HG03135 (cell line): ENCODE data around the gene DRAXIN.

ENCODE experiments used
- ATAC-seq: cut with Tn5 transposase; IDR thresholded peaks from one replicate; pipeline ENCODE4 v1.9.1; 2021; ENCODE audit warnings: mild to moderate bottlenecking, moderate library complexity; ENCODE audit not compliant: unreplicated experiment

Gene DRAXIN

DNA sequence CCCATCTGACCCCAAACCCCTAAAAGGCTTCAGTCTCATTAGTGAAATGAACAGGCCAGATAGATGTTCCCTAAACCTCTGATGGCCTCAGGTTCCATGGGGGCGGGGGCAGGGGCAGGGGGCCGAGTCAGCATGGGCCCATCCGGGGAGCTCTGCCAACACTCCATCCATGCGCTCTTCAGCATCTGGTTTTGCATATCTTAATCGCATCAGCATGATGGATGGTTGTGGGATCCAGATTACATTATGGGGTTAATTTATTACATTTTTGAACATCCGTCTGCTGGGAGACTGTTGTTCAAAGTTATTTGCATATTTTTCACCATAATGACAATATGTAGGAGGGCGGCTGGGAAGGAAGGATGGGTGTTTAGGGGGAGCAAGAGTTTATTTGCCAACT is 7.4 kb upstream of the DRAXIN start:
- no peak for ATAC-seq

DNA sequence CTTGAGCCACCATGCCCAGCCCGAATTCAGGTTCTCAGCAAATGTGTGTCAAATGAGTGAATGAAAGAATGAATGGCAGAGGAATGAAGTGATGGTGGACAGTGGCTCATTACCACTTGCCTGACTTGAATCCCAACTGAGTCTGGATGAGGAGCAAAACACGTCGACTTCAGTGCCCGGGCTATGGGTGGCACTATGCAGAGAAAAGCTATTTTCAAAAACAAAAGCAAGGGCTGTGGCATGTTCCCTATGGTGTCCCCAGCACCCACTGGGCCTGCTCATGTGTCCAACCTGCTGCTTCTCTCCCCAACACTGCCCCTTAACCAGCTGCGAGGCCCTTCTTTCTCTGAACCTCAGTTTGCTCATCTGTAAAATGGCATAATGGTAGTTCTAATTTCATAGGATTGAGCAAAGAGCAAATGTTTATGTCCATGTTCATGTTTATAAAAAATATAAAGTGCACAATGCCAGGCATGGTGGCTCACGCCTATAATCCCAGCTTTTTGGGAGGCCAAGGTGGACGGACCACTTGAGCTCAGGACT is 6.2 kb upstream of the DRAXIN start:
- no peak for ATAC-seq

GRCh38 chr1:11688506-11688905 is 3.0 kb upstream of the DRAXIN start:
- no peak for ATAC-seq

- ATAC-seq = no peak
Measured at GRCh38 chr1:11690397-11691301, 861 bp upstream of the DRAXIN start.

DNA sequence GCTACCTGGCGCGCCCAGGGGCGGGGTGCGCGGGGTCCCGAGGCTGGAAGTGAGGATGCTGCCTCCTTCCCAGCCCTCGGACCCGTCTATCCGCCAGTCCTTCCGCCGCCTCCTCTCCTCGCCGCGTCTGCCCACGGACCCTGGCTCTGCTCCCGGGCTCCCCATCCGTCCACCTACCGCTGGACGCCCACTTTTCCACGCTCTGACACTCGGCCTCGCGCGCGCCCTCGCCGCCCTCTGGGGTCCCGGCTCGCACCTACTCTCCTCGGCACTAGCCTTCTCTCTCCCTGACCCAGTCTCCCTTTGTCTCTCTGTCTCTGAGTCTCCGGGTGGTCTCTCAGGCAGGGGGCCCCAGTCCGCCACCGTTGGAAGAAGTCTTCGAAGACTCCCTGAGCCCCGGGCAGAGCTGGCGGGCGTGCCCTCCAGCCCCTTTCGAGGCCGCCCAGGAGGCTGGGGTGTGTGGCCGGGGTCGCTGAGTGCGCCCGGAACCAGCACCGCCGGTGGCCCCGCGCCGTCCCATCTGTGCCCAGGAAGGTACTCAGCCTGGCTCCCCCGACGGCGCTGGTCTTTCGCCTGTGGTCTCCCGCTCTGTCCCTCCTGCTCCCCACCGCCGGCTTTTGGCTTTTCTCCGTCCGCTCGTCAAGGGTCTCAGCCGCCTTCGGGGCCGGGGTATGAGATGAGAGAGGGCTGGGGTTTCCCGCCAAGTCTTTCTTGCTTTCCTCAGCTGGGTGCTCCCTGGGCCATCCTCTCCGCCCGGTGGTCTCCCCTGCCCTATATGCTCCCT is 610 bp downstream of the DRAXIN start:
- no peak for ATAC-seq

GRCh38 chr1:11693024-11693590 is 1.6 kb downstream of the DRAXIN start:
- ATAC-seq = no peak

GRCh38 chr1:11693917-11694316 is 2.4 kb downstream of the DRAXIN start:
- no peak for ATAC-seq

DNA sequence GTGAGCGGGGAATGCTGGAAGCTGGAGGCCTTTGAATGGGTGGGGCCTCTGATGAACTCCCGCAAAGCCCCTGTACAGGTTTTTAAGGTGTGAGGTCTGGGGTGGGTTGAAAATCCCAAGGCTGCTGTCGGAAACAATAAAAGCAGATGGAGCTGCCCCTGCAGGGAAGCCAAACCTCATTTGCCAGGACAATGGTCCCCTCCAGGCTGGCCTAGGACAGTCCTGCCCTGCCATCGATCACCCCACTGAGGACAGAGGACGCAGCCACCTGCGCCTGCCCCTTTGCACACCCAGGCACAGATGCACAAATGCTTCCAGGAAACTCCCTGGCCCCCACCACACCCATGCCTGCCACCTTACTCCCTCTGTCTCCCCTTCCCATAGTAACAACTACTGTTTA is 4.4 kb downstream of the DRAXIN start:
- ATAC-seq = no peak

DNA sequence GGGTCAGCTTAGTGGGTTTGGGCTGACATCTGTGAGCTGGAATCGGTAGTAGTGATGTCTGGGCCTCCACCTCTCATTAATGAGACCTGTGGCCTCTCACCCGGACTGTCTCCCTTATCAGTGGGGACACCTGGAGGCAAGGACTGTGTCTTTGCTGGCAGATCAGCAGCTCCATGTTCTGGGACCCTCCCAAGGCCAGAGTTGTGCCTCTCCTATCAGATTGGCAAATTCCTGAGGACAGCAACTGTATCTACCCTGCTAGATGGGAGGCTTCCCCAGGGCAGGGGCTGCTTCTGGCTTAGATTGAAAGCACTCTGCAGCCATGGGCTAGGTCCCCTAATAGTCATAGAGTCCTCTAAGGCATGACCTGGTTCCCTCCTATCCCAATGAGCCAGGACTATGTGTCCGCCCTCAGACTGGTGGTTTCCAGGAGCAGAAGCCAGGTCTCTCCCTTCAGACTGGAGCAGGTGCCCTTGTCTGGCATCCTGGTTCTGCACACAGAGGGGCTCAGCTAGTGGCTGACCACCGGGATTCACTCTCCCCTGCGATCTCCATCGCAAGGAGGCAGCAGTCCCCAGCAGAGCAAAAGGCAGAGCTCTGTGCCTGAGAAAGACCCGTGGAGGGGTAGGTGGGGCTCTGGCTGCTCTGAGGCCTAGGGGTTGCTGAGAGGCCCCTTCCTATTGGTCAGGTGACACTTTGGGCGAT is 5.8 kb downstream of the DRAXIN start:
- ATAC-seq = no peak

- no peak for ATAC-seq
Measured at GRCh38 chr1:11697893-11698210, 6.3 kb downstream of the DRAXIN start.

DNA sequence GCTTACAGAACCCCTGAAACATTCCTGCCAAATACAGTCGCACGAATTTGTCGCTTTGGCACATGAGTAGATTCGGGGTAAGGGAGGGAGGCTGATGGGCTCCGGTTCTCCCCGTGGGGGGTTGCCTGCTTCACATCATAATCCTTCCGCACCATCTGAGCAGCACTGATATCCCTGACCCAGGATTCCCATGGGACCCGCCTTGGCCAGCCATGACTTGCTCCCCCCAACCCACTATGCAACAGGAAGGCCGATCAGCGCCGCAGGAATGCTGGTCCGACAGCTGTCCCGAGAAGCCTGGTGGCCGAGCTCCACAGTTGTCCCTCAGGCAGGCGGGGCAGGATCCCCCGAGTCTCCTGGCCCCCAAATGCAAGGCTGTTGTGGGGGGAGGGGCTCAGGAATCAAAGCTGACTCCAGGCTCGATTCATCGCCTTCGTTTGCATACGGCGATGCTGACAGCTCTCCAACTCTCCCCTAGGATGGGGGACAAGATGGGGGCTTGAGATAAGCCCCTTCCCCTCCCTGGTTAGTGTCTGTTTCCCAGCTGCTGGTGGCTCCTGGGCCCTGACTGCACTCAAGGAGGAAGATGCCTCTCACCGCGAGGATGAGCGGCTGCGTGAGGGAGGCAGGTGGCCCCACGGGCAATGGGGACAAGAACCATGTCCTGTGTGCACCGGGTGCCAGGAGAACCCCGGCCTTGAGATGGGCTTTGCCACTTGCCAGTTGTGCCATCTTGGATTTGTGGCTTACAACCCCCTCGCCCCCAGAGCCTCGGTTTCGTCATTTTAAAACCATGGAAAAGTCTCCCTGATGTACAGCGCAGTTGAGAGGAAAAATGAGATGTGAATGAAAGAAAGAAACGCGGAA is 9.3 kb downstream of the DRAXIN start:
- no peak for ATAC-seq

GRCh38 chr1:11701551-11701961 is 10.0 kb downstream of the DRAXIN start:
- no peak for ATAC-seq

GRCh38 chr1:11701981-11702803 is 10.7 kb downstream of the DRAXIN start:
- ATAC-seq = no peak

DNA sequence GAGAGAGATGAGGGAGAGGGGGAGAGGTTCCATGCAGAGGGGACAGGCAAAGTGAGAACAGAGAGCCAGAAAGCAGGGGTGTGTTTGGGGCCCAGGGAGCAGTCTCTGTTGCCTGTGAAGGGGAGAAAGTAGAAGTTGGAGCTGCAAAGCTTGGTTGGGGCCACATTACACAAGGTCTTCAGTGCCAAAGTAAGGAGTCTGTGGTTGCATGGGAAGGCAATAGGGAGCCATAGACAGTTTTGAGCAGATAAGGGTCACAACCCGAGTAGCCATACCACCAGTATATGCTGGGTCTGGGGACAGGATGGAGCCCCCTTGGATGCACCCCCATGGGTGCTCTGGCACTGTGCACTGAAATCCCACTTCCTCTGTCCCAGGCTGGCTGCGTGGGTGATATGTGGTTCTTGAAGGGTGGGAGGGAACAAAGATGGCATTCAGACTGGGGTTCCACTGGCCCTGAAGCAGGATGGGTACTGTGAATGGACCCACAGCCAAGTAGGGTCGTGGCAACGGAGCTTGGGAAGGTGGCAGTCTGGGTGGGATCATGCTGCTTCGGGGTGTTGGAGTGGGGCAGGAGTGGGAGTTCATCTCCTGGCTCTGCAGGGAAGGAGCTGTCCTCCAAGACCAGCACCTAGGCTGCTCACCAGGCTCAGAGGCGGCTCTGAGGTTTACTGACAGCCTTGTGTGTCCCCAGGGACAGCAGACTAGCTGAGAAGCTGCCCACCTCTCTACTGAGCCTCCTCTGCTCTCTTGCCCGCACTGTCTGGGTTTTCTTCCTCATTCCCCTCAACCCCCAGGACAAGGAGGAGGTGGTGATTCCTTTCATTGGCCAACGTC is 12.1 kb downstream of the DRAXIN start:
- ATAC-seq = no peak

DNA sequence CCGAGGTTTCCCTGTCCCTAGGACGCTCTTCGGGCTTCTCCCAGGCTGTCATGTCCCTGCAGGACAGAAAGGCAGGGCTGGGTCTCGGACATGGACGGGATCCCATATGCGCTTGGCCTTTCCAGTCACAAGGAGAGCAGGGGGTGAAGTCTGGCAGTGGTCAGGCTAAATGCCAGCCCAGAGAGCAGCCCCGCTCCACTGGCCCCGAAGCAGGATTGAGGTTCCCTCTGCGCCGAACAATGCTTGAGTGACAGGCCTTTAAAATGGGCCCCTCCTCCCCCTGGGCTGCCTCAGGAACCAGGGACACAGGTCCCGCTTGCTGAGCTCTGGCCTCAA is 12.7 kb downstream of the DRAXIN start:
- no peak for ATAC-seq

DNA sequence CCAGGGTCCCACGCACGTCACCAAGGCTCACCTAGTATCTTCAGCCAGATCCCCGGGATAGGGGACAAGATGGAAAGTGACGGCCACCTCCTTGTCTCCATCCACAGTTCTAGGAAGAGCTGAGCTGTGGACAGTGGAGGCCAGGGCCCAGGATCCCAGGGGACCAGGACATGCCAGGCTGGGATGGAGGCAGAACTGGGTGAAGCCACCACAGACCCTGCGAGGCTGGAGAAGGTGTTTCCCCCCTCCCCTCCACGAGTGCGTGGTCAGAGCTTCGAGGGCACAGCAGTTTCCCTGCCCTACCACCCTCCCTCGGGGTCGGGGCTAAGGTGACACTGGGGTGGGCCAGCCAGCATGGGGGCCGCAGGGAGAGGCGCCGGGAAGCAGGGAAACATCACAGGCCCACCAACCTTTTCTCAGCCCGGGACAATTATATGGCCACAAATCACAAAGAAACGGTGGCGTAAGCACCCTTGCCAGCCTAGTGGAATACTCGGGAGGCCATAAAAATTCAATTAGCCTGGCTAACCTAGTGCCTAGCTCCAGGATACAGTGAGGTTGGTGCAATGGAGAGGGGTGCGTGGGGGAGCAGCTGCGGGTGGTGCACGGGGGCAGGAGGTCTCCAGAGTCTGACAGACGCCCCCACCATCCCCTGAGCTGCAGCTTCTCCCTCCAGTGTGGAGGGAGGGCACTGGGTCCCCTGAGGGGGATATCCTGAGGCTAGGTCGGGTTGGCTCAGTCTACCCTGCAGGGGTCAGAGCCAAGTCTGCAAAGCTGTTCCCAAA is 13.4 kb downstream of the DRAXIN start:
- ATAC-seq = no peak

- no peak for ATAC-seq
Measured at GRCh38 chr1:11705596-11705995, 14.1 kb downstream of the DRAXIN start.

- ATAC-seq = no peak
Measured at GRCh38 chr1:11706292-11706691, 14.8 kb downstream of the DRAXIN start.
